ENCODE results near the gene IL31. TPM values are rescaled to one million over a fixed set of nuclear protein-coding genes. Genes with fewer than 3 reads are reported as not detected.

Gene IL31
- total and polyA plus RNA-seq, 2 of the 4 experiments (the other 2 are of a cell fraction), result not detected

GRCh38 chr12:122201381-122201780, 27.4 kb upstream of the IL31 start:
- ATAC-seq (ENCODE audit: low read depth) (no peak), DNase-seq (no peak)
- Histone ChIP-seq H3K9me1 (ENCODE audit: insufficient read depth, low read length) (peaks cover 4% of the 10 kb centered on the region; the same call in 1 of the 2 replicates), H3K4me2 (ENCODE audit: low read depth, low read length) (no peak overlapping the region), H3K9ac (ENCODE audit: low read depth, low read length) (no peak overlapping the region), H3K36me3 (ENCODE audit: control insufficient read depth, insufficient read depth, low read length) (no peaks in the 10 kb centered on the region), H4K20me1 (ENCODE audit: insufficient read depth, low read length) (peaks cover 8% of the 10 kb centered on the region), H3K27me3 (ENCODE audit: control insufficient read depth, insufficient read depth, low read length) (peaks cover 22% of the 10 kb centered on the region), H2BK120ac (ENCODE audit: low read depth, low read length) (no peak overlapping the region), H3K9me3 (ENCODE audit: control insufficient read depth, insufficient read depth, low read length) (no peaks in the 10 kb centered on the region), H3K79me1 (ENCODE audit: low read depth in 1 of 2, low read length in 2 of 2) (no peaks in the 10 kb centered on the region), H4K5ac (ENCODE audit: low read depth, low read length) (no peak overlapping the region), H2AFZ (replicated peaks; ENCODE audit: low read length, poor library complexity) (no peak overlapping the region), H3K4me1 (ENCODE audit: control insufficient read depth, insufficient read depth, low read length) (peaks cover 4% of the 10 kb centered on the region), H4K91ac (ENCODE audit: insufficient read depth, low read depth, low read length) (no peak overlapping the region), H3K4ac (ENCODE audit: low read depth, low read length) (no peak overlapping the region), H4K8ac (ENCODE audit: low read depth in 2 of 2, low read length in 2 of 2) (no peak overlapping the region), H3K23ac (ENCODE audit: low read depth, low read length) (no peak overlapping the region), H3K4me3 (ENCODE audit: insufficient read depth, low read depth, low read length) (no peak overlapping the region), H3K18ac (ENCODE audit: low read depth, low read length) (no peak overlapping the region), H3K27ac (ENCODE audit: insufficient read depth, low read length) (no peak overlapping the region), H2AK9ac (replicated peaks; ENCODE audit: low read depth, low read length, poor library complexity) (no peak overlapping the region), H2BK15ac (ENCODE audit: low read depth, low read length) (no peak overlapping the region), H3K56ac (ENCODE audit: extremely low read depth, insufficient read depth, low read length) (no peak overlapping the region), H3K14ac (replicated peaks; ENCODE audit: low read depth, low read length) (no peak overlapping the region), H2AK5ac (ENCODE audit: low read depth, low read length) (no peak overlapping the region), H2BK20ac (ENCODE audit: low read depth, low read length) (no peak overlapping the region), H2BK5ac (ENCODE audit: low read depth, low read length, poor library complexity, severe bottlenecking) (no peak overlapping the region)
- in situ Hi-C loops (cut with MboI; ENCODE audit: low sequenced_read_pairs) (no loop called here), intact Hi-C loops (cut with micrococcal nuclease) (no loop called here), dilution Hi-C loops (cut with HindIII; ENCODE audit: low sequenced_read_pairs, unreplicated experiment) (no loop called here)
- CTCF ChIA-PET, result no interaction called here
- no peak for TF ChIP-seq RCOR1 (IDR thresholded peaks at IDR 0.05; ENCODE audit: insufficient replicate concordance, low read length)
- TF ChIP-seq BHLHE40 (IDR thresholded peaks at IDR 0.05; ENCODE audit: low read depth, low read length), result no peak
- TF ChIP-seq CEBPB (IDR thresholded peaks at IDR 0.05; ENCODE audit: low read depth, low read length), result no peak
- no peak for TF ChIP-seq MAZ (IDR thresholded peaks at IDR 0.05; ENCODE audit: borderline replicate concordance, low read depth, low read length)
- no peak for TF ChIP-seq RFX5 (IDR thresholded peaks at IDR 0.05; ENCODE audit: low read depth, low read length)
- TF ChIP-seq CTCF (conservative IDR thresholded peaks at IDR 0.05; ENCODE audit: low read depth, low read length), result no peak
- TF ChIP-seq POLR2A (IDR thresholded peaks at IDR 0.05; ENCODE audit: low read depth, low read length), result no peak
- no peak for TF ChIP-seq NFE2L2 (IDR thresholded peaks at IDR 0.05; ENCODE audit: low read depth, low read length)
- TF ChIP-seq RAD21 (IDR thresholded peaks at IDR 0.05; ENCODE audit: low read length), result no peak
- no peak for TF ChIP-seq USF2 (IDR thresholded peaks at IDR 0.05; ENCODE audit: low read depth, low read length)
- TF ChIP-seq MAFK (IDR thresholded peaks at IDR 0.05; ENCODE audit: low read depth, low read length), result no peak
- no peak for TF ChIP-seq FOS (IDR thresholded peaks at IDR 0.05; ENCODE audit: low read depth, low read length)
- TF ChIP-seq MXI1 (IDR thresholded peaks at IDR 0.05; ENCODE audit: borderline replicate concordance, low read depth, low read length), result no peak
- WGBS, 2 experiments (ENCODE audit: extremely low coverage in 2 of 2, insufficient read length in 1 of 2), result 94% methylated on average over 2 of the region's 5 CpGs; no CpG with 5 or more reads in 1 of the 2 experiments
- POLR2A ChIA-PET (ENCODE audit: unreplicated experiment), result no interaction called here
- BruUV-seq (replicated peaks), result no TSS peak

Measured in IMR-90 (cell line).